NT2/D1 (cell line): ENCODE measurements around the gene EPS15.

Experiments used
- DNase-seq: peaks from one replicate; pipeline ENCODE4 v3.0.0-alpha.2; 2011; ENCODE audit warnings: low read depth, low spot score
- H3K27me3 ChIP-seq: 2 replicates; pipeline ENCODE4 v1.6.0; 2011; ENCODE audit warnings: mild to moderate bottlenecking; ENCODE audit not compliant: insufficient read length, insufficient read depth
- H3K36me3 ChIP-seq: 2 replicates; pipeline ENCODE4 v1.6.1; 2011; ENCODE audit warnings: mild to moderate bottlenecking, low read length, mixed read lengths; ENCODE audit not compliant: insufficient read depth, insufficient read length
- H3K4me1 ChIP-seq: 2 replicates; pipeline ENCODE4 v1.5.1; 2011; ENCODE audit not compliant: insufficient read depth, insufficient read length
- H3K4me3 ChIP-seq: 2 replicates; pipeline ENCODE4 v1.5.1; 2011; ENCODE audit warnings: low read depth; ENCODE audit not compliant: insufficient read length
- H3K9ac ChIP-seq: 2 replicates; pipeline ENCODE4 v1.6.0; 2011; ENCODE audit warnings: low read depth; ENCODE audit not compliant: insufficient read length
- H3K9me3 ChIP-seq: 2 replicates; pipeline ENCODE4 v1.5.1; 2011; ENCODE audit warnings: mild to moderate bottlenecking, low read length; ENCODE audit not compliant: insufficient read depth
- SUZ12 ChIP-seq: IDR thresholded peaks from 2 replicates; pipeline ENCODE4 v1.6.1; 2011; ENCODE audit not compliant: insufficient read length, insufficient read depth; ENCODE audit errors: extremely low read depth
- YY1 ChIP-seq: IDR thresholded peaks from 2 replicates; pipeline ENCODE4 v1.6.1; 2011; ENCODE audit not compliant: insufficient read length, insufficient read depth
- ZNF274 ChIP-seq: IDR thresholded peaks from 2 replicates; pipeline ENCODE4 v1.6.1; 2011; ENCODE audit warnings: mild to moderate bottlenecking, low read depth, low read length

Gene EPS15

GRCh38 chr1:51517361-51518032, 1.6 kb downstream of the EPS15 start:
- H3K36me3 ChIP-seq: no peaks in the 10 kb centered on the region
- no peak for TF ChIP-seq ZNF274
- no peak for TF ChIP-seq SUZ12
- no peak for TF ChIP-seq YY1
- no peak for DNase-seq
- H3K4me3 ChIP-seq: peak overlapping the region; percentile 79
- no peaks in the 10 kb centered on the region for H3K9me3 ChIP-seq
- H3K9ac ChIP-seq: peak overlapping the region; percentile 88
- H3K27me3 ChIP-seq: no peaks in the 10 kb centered on the region
- H3K4me1 ChIP-seq: no peaks in the 10 kb centered on the region

- no peaks in the 10 kb centered on the region for H3K36me3 ChIP-seq
- DNase-seq: no peak
- no peak overlapping the region for H3K4me3 ChIP-seq
- no peaks in the 10 kb centered on the region for H3K27me3 ChIP-seq
- H3K9ac ChIP-seq: no peak overlapping the region
- no peak for TF ChIP-seq YY1
- no peaks in the 10 kb centered on the region for H3K4me1 ChIP-seq
- no peaks in the 10 kb centered on the region for H3K9me3 ChIP-seq
Observed at GRCh38 chr1:51516649-51517158, 2.4 kb downstream of the EPS15 start.

GRCh38 chr1:51515982-51516648, 3.0 kb downstream of the EPS15 start:
- TF ChIP-seq YY1 (no peak), ZNF274 (no peak), SUZ12 (no peak)
- DNase-seq: no peak
- Histone ChIP-seq H3K9ac (no peak overlapping the region), H3K4me3 (no peak overlapping the region), H3K9me3 (no peaks in the 10 kb centered on the region), H3K4me1 (no peaks in the 10 kb centered on the region), H3K27me3 (no peaks in the 10 kb centered on the region), H3K36me3 (no peaks in the 10 kb centered on the region)

GRCh38 chr1:51515312-51515960, 3.6 kb downstream of the EPS15 start:
- no peaks in the 10 kb centered on the region for H3K9me3 ChIP-seq
- no peaks in the 10 kb centered on the region for H3K36me3 ChIP-seq
- no peaks in the 10 kb centered on the region for H3K4me1 ChIP-seq
- H3K9ac ChIP-seq: no peak overlapping the region
- TF ChIP-seq ZNF274: no peak
- no peak for TF ChIP-seq YY1
- no peak for TF ChIP-seq SUZ12
- H3K4me3 ChIP-seq: no peak overlapping the region
- no peak for DNase-seq
- H3K27me3 ChIP-seq: no peaks in the 10 kb centered on the region

GRCh38 chr1:51514733-51515132, 4.3 kb downstream of the EPS15 start:
- Histone ChIP-seq H3K4me1 (no peaks in the 10 kb centered on the region), H3K4me3 (no peak overlapping the region), H3K9me3 (no peaks in the 10 kb centered on the region), H3K27me3 (no peaks in the 10 kb centered on the region), H3K9ac (no peak overlapping the region), H3K36me3 (no peaks in the 10 kb centered on the region)
- no peak for TF ChIP-seq YY1
- no peak for TF ChIP-seq SUZ12
- TF ChIP-seq ZNF274: no peak
- no peak for DNase-seq

GRCh38 chr1:51512606-51513005, 6.5 kb downstream of the EPS15 start:
- H3K4me3 ChIP-seq: no peak overlapping the region
- H3K27me3 ChIP-seq: no peaks in the 10 kb centered on the region
- H3K9ac ChIP-seq: no peak overlapping the region
- no peak for TF ChIP-seq SUZ12
- DNase-seq: no peak
- H3K36me3 ChIP-seq: no peaks in the 10 kb centered on the region
- H3K9me3 ChIP-seq: no peaks in the 10 kb centered on the region
- H3K4me1 ChIP-seq: no peaks in the 10 kb centered on the region

GRCh38 chr1:51512120-51512519, 6.9 kb downstream of the EPS15 start:
- Histone ChIP-seq H3K9ac (no peak overlapping the region), H3K4me3 (no peak overlapping the region), H3K27me3 (no peaks in the 10 kb centered on the region), H3K36me3 (peaks cover 4% of the 10 kb centered on the region), H3K9me3 (no peaks in the 10 kb centered on the region), H3K4me1 (no peaks in the 10 kb centered on the region)
- TF ChIP-seq YY1: no peak
- no peak for TF ChIP-seq SUZ12
- no peak for TF ChIP-seq ZNF274
- DNase-seq: no peak

- H3K27me3 ChIP-seq: no peaks in the 10 kb centered on the region
- no peaks in the 10 kb centered on the region for H3K4me1 ChIP-seq
Observed at GRCh38 chr1:51509773-51510172, 9.3 kb downstream of the EPS15 start.

More at GRCh38 chr1:51509773-51510172, 9.3 kb downstream of the EPS15 start:
- DNase-seq: no peak
- Histone ChIP-seq H3K36me3 (peaks cover 4% of the 10 kb centered on the region), H3K4me3 (no peak overlapping the region), H3K9ac (no peak overlapping the region), H3K9me3 (no peaks in the 10 kb centered on the region)
- TF ChIP-seq YY1: no peak
- TF ChIP-seq ZNF274: no peak
- TF ChIP-seq SUZ12: no peak
